Astrocyte of the cerebellum (primary cell): ENCODE measurements around the gene FMN2.

Experiments
- DNase-seq: peaks from one replicate; pipeline ENCODE4 v3.0.0-alpha.2; 2011; ENCODE audit warnings: low read depth
- H3K4me3 ChIP-seq: 2 replicates; pipeline ENCODE4 v1.5.1; 2011; ENCODE audit warnings: mild to moderate bottlenecking, low read depth, low read length, moderate library complexity
- in situ Hi-C: cut with HindIII; loops from 2 replicates; pipeline ENCODE4 v1.10.0; 2017; ENCODE audit warnings: low sequenced_read_pairs
- TF ChIP-seq, protein P1 (sequence below): IDR thresholded peaks from 2 replicates; pipeline ENCODE4 v1.5.1; 2012; ENCODE audit warnings: low read length, low read depth, moderate library complexity, mild to moderate bottlenecking; ENCODE audit errors: missing control alignments

The FMN2 gene

GRCh38 chr1:240058049-240058448, 33.6 kb upstream of the FMN2 start:
- no peak for DNase-seq
- no peak overlapping the region for H3K4me3 ChIP-seq
- TF ChIP-seq, protein P1, sequence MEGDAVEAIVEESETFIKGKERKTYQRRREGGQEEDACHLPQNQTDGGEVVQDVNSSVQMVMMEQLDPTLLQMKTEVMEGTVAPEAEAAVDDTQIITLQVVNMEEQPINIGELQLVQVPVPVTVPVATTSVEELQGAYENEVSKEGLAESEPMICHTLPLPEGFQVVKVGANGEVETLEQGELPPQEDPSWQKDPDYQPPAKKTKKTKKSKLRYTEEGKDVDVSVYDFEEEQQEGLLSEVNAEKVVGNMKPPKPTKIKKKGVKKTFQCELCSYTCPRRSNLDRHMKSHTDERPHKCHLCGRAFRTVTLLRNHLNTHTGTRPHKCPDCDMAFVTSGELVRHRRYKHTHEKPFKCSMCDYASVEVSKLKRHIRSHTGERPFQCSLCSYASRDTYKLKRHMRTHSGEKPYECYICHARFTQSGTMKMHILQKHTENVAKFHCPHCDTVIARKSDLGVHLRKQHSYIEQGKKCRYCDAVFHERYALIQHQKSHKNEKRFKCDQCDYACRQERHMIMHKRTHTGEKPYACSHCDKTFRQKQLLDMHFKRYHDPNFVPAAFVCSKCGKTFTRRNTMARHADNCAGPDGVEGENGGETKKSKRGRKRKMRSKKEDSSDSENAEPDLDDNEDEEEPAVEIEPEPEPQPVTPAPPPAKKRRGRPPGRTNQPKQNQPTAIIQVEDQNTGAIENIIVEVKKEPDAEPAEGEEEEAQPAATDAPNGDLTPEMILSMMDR, result no peak
- in situ Hi-C loops, result no loop called here

DNA sequence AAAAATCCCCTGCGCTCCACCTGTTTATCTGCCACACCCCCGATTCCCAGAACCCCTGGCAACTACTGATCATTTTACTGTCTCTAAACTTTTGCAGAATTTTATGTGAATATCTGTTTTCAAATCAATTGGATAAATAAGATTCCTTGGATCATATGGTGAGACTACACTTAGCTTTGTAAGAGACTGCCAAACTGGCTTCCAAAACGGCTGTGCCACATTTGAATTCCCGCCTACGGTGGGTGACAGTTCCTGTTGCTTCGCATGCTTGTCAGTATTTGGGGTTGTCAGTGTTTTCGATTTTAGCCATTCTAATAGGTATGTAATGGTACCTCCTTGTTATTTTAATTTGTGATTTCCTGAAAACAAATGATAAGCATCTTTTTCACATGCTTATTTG, 22.7 kb upstream of the FMN2 start:
- TF ChIP-seq, protein P1, result no peak

DNA sequence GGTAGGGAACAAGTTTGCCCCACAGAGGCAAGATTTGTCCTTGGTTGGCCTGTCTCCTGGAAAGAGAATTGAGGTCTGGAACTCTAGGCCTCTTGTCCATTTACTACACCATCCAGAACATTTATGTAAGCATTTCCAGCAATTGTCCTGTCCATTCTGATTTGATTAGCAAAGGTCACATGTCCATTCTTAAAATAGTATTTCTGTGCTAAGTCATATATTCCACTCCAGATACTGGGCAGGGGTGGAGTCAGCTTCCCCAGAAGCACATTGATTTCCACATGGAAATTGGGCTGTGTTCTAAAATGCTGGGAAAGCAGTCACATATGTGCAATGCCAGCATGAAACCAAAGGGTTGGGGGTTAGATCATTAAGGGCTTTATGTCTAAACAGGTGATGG, 21.5 kb upstream of the FMN2 start:
- TF ChIP-seq, protein P1, result no peak
- DNase-seq, result no peak
- in situ Hi-C loops, result no loop called here
- no peak overlapping the region for H3K4me3 ChIP-seq

More for the DNA sequence above, 22.7 kb upstream of the FMN2 start:
- H3K4me3 ChIP-seq, result no peak overlapping the region
- DNase-seq, result no peak
- in situ Hi-C loops, result no loop called here

DNA sequence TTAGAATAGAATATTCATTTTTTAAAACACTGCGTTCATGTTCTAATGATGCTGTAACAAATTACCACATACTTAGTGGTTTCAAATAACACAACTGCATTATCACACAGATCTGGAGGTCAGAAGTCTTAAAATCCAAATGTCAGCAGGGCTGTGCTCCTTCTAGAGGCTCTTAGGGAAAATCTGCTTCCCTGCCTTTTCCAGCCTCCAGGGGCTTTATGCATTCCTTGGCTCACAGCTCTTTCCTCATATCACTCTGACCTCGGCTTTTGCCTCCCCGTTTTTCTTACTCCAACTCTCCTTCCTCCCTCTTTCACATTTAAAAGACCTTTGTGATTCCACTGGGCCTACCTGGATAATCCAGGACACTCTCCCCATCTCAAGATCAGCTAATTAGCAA, 18.6 kb upstream of the FMN2 start:
- TF ChIP-seq, protein P1, result no peak
- H3K4me3 ChIP-seq, result no peak overlapping the region
- DNase-seq, result no peak
- in situ Hi-C loops, result no loop called here

DNA sequence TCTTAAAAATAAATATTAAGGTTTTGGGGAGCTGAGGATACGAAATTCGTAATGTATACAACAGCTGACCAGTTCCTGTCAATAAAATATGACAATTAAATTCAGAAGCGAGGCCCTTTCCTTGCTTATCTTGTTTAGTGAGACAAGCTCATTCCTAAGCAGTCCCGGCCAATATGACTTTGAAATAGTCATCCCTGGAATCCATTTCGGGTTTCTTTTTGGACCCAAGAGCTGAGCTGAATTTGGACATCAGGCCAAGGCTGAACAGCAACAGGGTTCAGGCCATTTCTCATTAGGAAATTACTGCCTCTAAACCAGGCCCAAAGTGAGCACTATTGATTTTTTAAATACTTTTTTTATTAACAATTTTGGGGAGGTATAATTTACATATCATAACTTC, 17.3 kb upstream of the FMN2 start:
- TF ChIP-seq, protein P1, result no peak
- no peak overlapping the region for H3K4me3 ChIP-seq
- in situ Hi-C loops, result no loop called here
- DNase-seq, result no peak

GRCh38 chr1:240074908-240075307, 16.8 kb upstream of the FMN2 start:
- in situ Hi-C loops, result no loop called here
- H3K4me3 ChIP-seq, result no peak overlapping the region
- TF ChIP-seq, protein P1, result no peak
- no peak for DNase-seq

GRCh38 chr1:240084337-240084736, 7.3 kb upstream of the FMN2 start:
- TF ChIP-seq, protein P1, result no peak
- no peak for DNase-seq
- H3K4me3 ChIP-seq, result no peak overlapping the region
- in situ Hi-C loops, result no loop called here
